PC-9 (cell line): Measurements from ENCODE around the gene NUP153.

Source experiments
- CTCF ChIP-seq: fragments of 200-600 bp; sonication (generic); conservative IDR thresholded peaks from 2 replicates; pipeline ENCODE4 v1.6.1; 2017; ENCODE audit warnings: mixed run types, antibody characterized with exemption, mild to moderate bottlenecking, moderate library complexity
- EZH2 ChIP-seq: fragments of 200-600 bp; sonication (generic); IDR thresholded peaks from 2 replicates; pipeline ENCODE4 v1.8.0; 2017; ENCODE audit warnings: antibody characterized with exemption, low read depth

GRCh38 chr6:17724341-17724740 is 17.6 kb upstream of the NUP153 start:
- no peak for TF ChIP-seq EZH2
- no peak for TF ChIP-seq CTCF
